ENCODE measurements around the gene ZNF22.

ZNF22 gene

GRCh38 chr10:44959247-44960087 is 41.3 kb upstream of the ZNF22 start, which contains the start of gene RASSF4:
TSS of gene RASSF4 (plus strand) at chr10:44959802. CDS start at chr10:44970203, 10,401 bp downstream.
- H3K4me3 ChIP-seq (ENCODE audit: low read depth, low read length): peak within 1 kb of the TSS; percentile 75
- POLR2A ChIA-PET: interaction anchor here (1.0 kb wide), 1 partner anchor 19 kb away, joined by 3 read pairs; the partner anchor contains the start of gene DEPP1
- no peak for DNase-seq (ENCODE audit: low read depth, low spot score)
- TF ChIP-seq CTCF (IDR thresholded peaks at IDR 0.05; ENCODE audit: insufficient read depth, low read length, missing control alignments): no peak
- CTCF ChIA-PET: interaction anchor here (1.1 kb wide), 1 partner anchor 24 kb away, joined by 3 read pairs; no protein-coding TSS in a partner anchor

GRCh38 chr10:44960088-44960460 is 40.6 kb upstream of the ZNF22 start:
- H3K4me3 ChIP-seq (ENCODE audit: low read depth, low read length): peak overlapping the region; percentile 75
- POLR2A ChIA-PET: interaction anchor here (1.0 kb wide), 1 partner anchor 19 kb away, joined by 3 read pairs; the partner anchor contains the start of gene DEPP1
- DNase-seq (ENCODE audit: low read depth, low spot score): no peak
- TF ChIP-seq CTCF (IDR thresholded peaks at IDR 0.05; ENCODE audit: insufficient read depth, low read length, missing control alignments): no peak
- CTCF ChIA-PET: interaction anchor here (2.9 kb wide), 1 partner anchor 14 kb away, joined by 18 read pairs; no protein-coding TSS in a partner anchor

- no peak for DNase-seq (ENCODE audit: low read depth, low spot score)
- TF ChIP-seq CTCF (IDR thresholded peaks at IDR 0.05; ENCODE audit: insufficient read depth, low read length, missing control alignments): no peak
- ChIA-PET POLR2A (no interaction called here), CTCF (interaction anchor here (0.6 to 2.9 kb wide), 3 partner anchors 13 to 34 kb away, joined by 3 to 18 read pairs (median 4); no protein-coding TSS in a partner anchor)
- no peak overlapping the region; the same call in 1 of the 2 replicates for H3K4me3 ChIP-seq (ENCODE audit: low read depth, low read length)
Measured at GRCh38 chr10:44960482-44961229, 40.1 kb upstream of the ZNF22 start.

GRCh38 chr10:44961230-44961571 is 39.5 kb upstream of the ZNF22 start:
- no peak overlapping the region for H3K4me3 ChIP-seq (ENCODE audit: low read depth, low read length)
- ChIA-PET POLR2A (no interaction called here), CTCF (interaction anchor here (0.6 to 2.9 kb wide), 4 partner anchors 12 to 34 kb away, joined by 3 to 18 read pairs (median 4); no protein-coding TSS in a partner anchor)
- no peak for TF ChIP-seq CTCF (IDR thresholded peaks at IDR 0.05; ENCODE audit: insufficient read depth, low read length, missing control alignments)
- no peak for DNase-seq (ENCODE audit: low read depth, low spot score)

DNA sequence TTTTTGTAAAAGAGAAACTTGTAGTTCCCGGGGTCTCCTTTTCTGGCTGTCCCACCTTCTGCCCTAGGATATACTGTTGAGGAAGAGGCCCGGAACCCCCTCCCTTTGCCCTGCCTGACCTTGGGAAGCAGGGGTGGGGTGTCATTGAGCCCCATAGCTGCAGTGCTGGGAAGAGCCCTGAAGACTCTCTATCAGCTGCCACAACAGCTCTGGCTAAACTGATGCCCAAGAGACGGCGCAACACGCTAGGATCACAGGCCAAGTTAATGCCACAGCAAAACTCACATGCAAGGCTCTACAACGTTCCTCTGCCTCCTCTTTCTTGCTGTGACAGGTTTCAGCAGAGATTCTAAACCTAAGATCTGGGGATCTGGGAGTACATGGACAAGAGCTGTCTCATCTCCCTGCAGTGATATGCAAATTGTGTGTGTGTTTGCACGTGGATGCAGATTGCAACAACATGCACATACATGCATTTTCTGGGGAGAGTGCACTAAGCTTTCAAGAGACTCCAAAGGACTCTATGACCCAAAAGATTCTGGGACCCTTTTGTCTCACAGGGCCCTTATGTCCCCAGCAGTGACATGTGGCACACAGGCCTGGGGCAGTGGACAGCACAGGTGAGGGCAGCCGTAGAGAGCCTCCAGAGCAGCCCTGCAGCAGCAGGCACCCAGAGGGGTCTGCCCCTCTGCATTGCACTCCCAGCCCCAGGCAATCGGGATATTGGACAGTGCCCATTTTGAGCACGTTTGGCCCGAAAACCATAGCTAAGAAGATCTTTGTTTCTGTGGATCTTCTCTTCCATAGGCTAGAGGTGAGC is 38.6 kb upstream of the ZNF22 start:
- ChIA-PET CTCF (interaction anchor here (1.0 to 2.9 kb wide), 4 partner anchors 11 to 41 kb away, joined by 3 to 18 read pairs (median 4); no protein-coding TSS in a partner anchor), POLR2A (no interaction called here)
- no peak for TF ChIP-seq CTCF (IDR thresholded peaks at IDR 0.05; ENCODE audit: insufficient read depth, low read length, missing control alignments)
- no peak for DNase-seq (ENCODE audit: low read depth, low spot score)
- H3K4me3 ChIP-seq (ENCODE audit: low read depth, low read length): no peak overlapping the region
